SK-N-SH (cell line): Measurements from ENCODE around the gene DVL1. TPM values are rescaled to one million over a fixed set of nuclear protein-coding genes. Genes with fewer than 3 reads are reported as not detected.
"Not testable (repeated sequence)": the region's sequence is repeated elsewhere in the genome, so short reads cannot be mapped to it uniquely, and the experiment has no call there.

ENCODE experiments used
- CTCF ChIA-PET: fragments of 300-600, 350-600 bp; formaldehyde crosslinking; extraction: SDS; loops from one replicate; lab custom pipeline; 2021; lab: Yijun Ruan, JAX
- POLR2A ChIA-PET: fragments of 350-600 bp; sonication (Branson Sonifier 250); formaldehyde crosslinking; extraction: SDS; loops from one replicate; lab custom pipeline; 2020; ENCODE audit warnings: antibody characterized with exemption, inconsistent platforms; lab: Yijun Ruan, JAX
- DNase-seq: peaks from one replicate; pipeline ENCODE4 v3.0.0; 2012
- H2AFZ ChIP-seq: fragments of 200-600 bp; sonication (generic); 2 replicates; pipeline ENCODE4 v1.8.1; 2016; ENCODE audit warnings: antibody characterized with exemption, mild to moderate bottlenecking, low read depth
- H3F3A ChIP-seq: fragments of 200-600 bp; sonication (generic); replicated peaks from 2 replicates; pipeline ENCODE3; 2016; ENCODE audit warnings: antibody characterized with exemption, mild to moderate bottlenecking; ENCODE audit not compliant: insufficient read depth
- H3K27ac ChIP-seq, 2 experiments: fragments of 200-500 bp in 1 of 2; fragments of 200-600 bp in 1 of 2; sonication (Bioruptor generic) in 1 of 2; sonication (generic), shearing (Covaris generic) in 1 of 2; 2 replicates each; pipeline versions ENCODE4 v1.5.1 to v1.6.1; 2014 to 2016; ENCODE audit warnings: low read depth in 2 of 2, inconsistent platforms in 1 of 2, low read length in 1 of 2, mild to moderate bottlenecking in 1 of 2, mixed read lengths in 1 of 2
- H3K27me3 ChIP-seq: fragments of 200-600 bp; sonication (generic), shearing (Covaris generic); 2 replicates; pipeline ENCODE4 v1.6.1; 2016; ENCODE audit warnings: mixed run types; ENCODE audit not compliant: insufficient read depth
- H3K36me3 ChIP-seq, 2 experiments: fragments of 200-500 bp in 1 of 2; fragments of 200-600 bp in 1 of 2; sonication (Bioruptor generic) in 1 of 2; sonication (generic) in 1 of 2; replicated peaks in 1 of 2; 2 replicates each; pipeline versions ENCODE3 to v1.5.1; 2014 to 2016; ENCODE audit warnings: low read length in 1 of 2, mild to moderate bottlenecking in 1 of 2; ENCODE audit not compliant: insufficient read depth in 2 of 2, control insufficient read depth in 1 of 2
- H3K4me1 ChIP-seq, 2 experiments: fragments of 200-500 bp in 1 of 2; fragments of 200-600 bp in 1 of 2; sonication (Bioruptor generic) in 1 of 2; sonication (generic), shearing (Covaris generic) in 1 of 2; 2 replicates each; pipeline versions ENCODE4 v1.5.1 to v1.6.1; 2014 to 2016; ENCODE audit warnings: low read depth in 1 of 2, low read length in 1 of 2, mixed run types in 1 of 2; ENCODE audit not compliant: insufficient read depth in 2 of 2, control insufficient read depth in 1 of 2
- H3K4me2 ChIP-seq: fragments of 200-600 bp; sonication (generic), shearing (Covaris generic); 2 replicates; pipeline ENCODE4 v1.6.1; 2017; ENCODE audit warnings: mixed run types
- H3K4me3 ChIP-seq, 2 experiments: fragments of 200-500 bp in 1 of 2; fragments of 200-600 bp in 1 of 2; sonication (Bioruptor generic) in 1 of 2; sonication (generic), shearing (Covaris generic) in 1 of 2; 2 replicates each; pipeline versions ENCODE4 v1.5.1 to v1.8.1; 2014 to 2016; ENCODE audit warnings: low read depth in 2 of 2, inconsistent platforms in 1 of 2, low read length in 1 of 2, mild to moderate bottlenecking in 1 of 2, mixed read lengths in 1 of 2, moderate library complexity in 1 of 2
- H3K79me2 ChIP-seq: fragments of 200-600 bp; sonication (generic); 2 replicates; pipeline ENCODE4 v1.8.1; 2017; ENCODE audit warnings: mild to moderate bottlenecking; ENCODE audit not compliant: insufficient read depth
- H3K9ac ChIP-seq: fragments of 200-600 bp; sonication (generic); 2 replicates; pipeline ENCODE4 v1.6.1; 2017; ENCODE audit warnings: mixed run types
- H3K9me2 ChIP-seq: fragments of 200-600 bp; sonication (generic); 2 replicates; pipeline ENCODE4 v1.6.1; 2017; ENCODE audit warnings: mixed run types
- H3K9me3 ChIP-seq: fragments of 200-600 bp; sonication (generic); 2 replicates; pipeline ENCODE4 v1.6.1; 2017; ENCODE audit warnings: mixed run types, mild to moderate bottlenecking, moderate library complexity
- H4K20me1 ChIP-seq: fragments of 200-600 bp; sonication (generic); 2 replicates; pipeline ENCODE4 v1.6.1; 2017; ENCODE audit warnings: mild to moderate bottlenecking, mixed run types; ENCODE audit not compliant: insufficient read depth
- EZH2phosphoT487 ChIP-seq: fragments of 200-600 bp; sonication (generic); IDR thresholded peaks from 2 replicates; pipeline ENCODE4 v1.6.1; 2017; ENCODE audit warnings: low read depth, mixed run types, mild to moderate bottlenecking, antibody characterized with exemption, moderate library complexity, borderline replicate concordance
- FOXM1 ChIP-seq: IDR thresholded peaks from 2 replicates; pipeline ENCODE4 v1.4.0; 2012; ENCODE audit warnings: low read depth, mild to moderate bottlenecking
- GABPA ChIP-seq: IDR thresholded peaks from 2 replicates; pipeline ENCODE4 v1.4.0; 2012; ENCODE audit warnings: low read depth, mild to moderate bottlenecking
- GATA2 ChIP-seq: sonication (generic); formaldehyde crosslinking; IDR thresholded peaks from 2 replicates; pipeline ENCODE4 v1.5.0; 2020; ENCODE audit warnings: mild to moderate bottlenecking, missing genetic modification reagents
- MEF2A ChIP-seq: IDR thresholded peaks from 2 replicates; pipeline ENCODE4 v1.4.0; 2012; ENCODE audit warnings: low read depth, borderline replicate concordance
- MXI1 ChIP-seq: IDR thresholded peaks from 2 replicates; pipeline ENCODE4 v1.6.1; 2012; ENCODE audit warnings: mild to moderate bottlenecking, low read depth, low read length, improper control_type of control experiment
- RAD21 ChIP-seq: IDR thresholded peaks from 2 replicates; pipeline ENCODE4 v1.6.1; 2012; ENCODE audit warnings: mild to moderate bottlenecking, low read length
- SMC3 ChIP-seq: IDR thresholded peaks from 2 replicates; pipeline ENCODE4 v1.6.1; 2012; ENCODE audit warnings: low read depth, low read length, improper control_type of control experiment
- WGBS: methylation state at CpG from one replicate; pipeline ENCODE4 v1.1.6; 2017; ENCODE audit warnings: low lambda C conversion rate; 5-methylcytosine and 5-hydroxymethylcytosine counted together
- polyA plus RNA-seq, 3 experiments: library from polyadenylated mRNA; depleted of rRNA; stranded (reverse); fragments of >200 nt; gene quantifications; 2 replicates each; pipeline ENCODE4 v1.2.3, GENCODE V29; 2012
- TF ChIP-seq, protein P1 (sequence below): IDR thresholded peaks from 2 replicates; pipeline ENCODE4; 2012
- TF ChIP-seq, protein P2 (sequence below): IDR thresholded peaks from 2 replicates; pipeline ENCODE4 v1.4.0; 2012; ENCODE audit warnings: low read depth

Gene DVL1
- polyA plus RNA-seq, 1 of the 3 experiments (the other 2 are of a cell fraction) = 32.0 TPM

DNA sequence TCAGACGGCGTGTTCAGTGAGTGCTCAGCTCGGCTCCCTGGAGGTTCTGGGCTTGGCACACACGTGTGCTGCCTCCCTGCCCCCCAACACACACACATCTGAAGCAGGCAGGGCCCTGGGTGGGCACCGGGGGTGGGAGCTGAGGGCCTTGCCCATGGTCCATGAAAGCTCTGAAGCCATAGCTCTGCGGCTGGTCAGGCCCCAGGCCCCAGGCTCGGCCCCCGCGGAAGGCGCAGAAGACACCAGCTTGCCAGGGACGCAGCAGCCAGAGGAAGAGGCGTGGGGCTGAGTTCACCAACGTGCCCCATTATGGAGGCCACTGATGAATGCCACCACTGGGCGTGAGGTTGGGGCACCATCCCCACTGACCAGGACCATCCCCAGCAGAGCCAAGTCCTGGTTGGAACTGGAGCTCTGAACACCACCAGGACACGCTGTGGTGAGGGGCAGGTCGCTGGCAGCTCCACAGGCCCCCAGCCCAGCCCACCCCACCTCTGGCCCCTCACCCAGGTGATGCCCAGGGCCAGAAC lies 21.6 kb upstream of the DVL1 start:
- no peaks in the 10 kb centered on the region for H3K9me3 ChIP-seq
- no peak overlapping the region for H3K4me2 ChIP-seq
- H3K9me2 ChIP-seq = no peaks in the 10 kb centered on the region
- H3K36me3 ChIP-seq = peaks cover 0 to 8% of the 10 kb centered on the region in 2 experiments
- H2AFZ ChIP-seq = no peak overlapping the region
- POLR2A ChIA-PET = interaction anchor here (0.7 to 1.3 kb wide), 3 partner anchors 11 to 28 kb away, joined by 3 read pairs; partner anchors contain the start of gene CCNL2
- H3K27ac ChIP-seq = no peak overlapping the region
- no peak overlapping the region for H3K9ac ChIP-seq
- H3K4me1 ChIP-seq = peaks cover 0 to 23% of the 10 kb centered on the region in 2 experiments; a peak in 1 of 4 replicates
- peaks cover 30% of the 10 kb centered on the region for H3K79me2 ChIP-seq
- no peaks in the 10 kb centered on the region for H4K20me1 ChIP-seq
- 73% methylated on average over 4 of the region's 16 CpGs for WGBS
- CTCF ChIA-PET = interaction anchor here (1.1 to 5.9 kb wide), 12 partner anchors 8 to 253 kb away, joined by 3 to 48 read pairs (median 5); partner anchors contain the start of genes CCNL2 and MXRA8
- no peaks in the 10 kb centered on the region for H3K27me3 ChIP-seq
- DNase-seq = no peak
- peaks cover 4% of the 10 kb centered on the region for H3F3A ChIP-seq
- H3K4me3 ChIP-seq = no peak overlapping the region
- TF ChIP-seq EZH2phosphoT487 = no peak
- TF ChIP-seq, protein P1, sequence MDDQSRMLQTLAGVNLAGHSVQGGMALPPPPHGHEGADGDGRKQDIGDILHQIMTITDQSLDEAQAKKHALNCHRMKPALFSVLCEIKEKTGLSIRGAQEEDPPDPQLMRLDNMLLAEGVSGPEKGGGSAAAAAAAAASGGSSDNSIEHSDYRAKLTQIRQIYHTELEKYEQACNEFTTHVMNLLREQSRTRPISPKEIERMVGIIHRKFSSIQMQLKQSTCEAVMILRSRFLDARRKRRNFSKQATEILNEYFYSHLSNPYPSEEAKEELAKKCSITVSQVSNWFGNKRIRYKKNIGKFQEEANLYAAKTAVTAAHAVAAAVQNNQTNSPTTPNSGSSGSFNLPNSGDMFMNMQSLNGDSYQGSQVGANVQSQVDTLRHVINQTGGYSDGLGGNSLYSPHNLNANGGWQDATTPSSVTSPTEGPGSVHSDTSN = 0 out of 2 replicates have a peak, but pooled peaks have one; percentile 12
- TF ChIP-seq, all 33 proteins: peak for 1

- not testable (repeated sequence) for H3K27ac ChIP-seq, H4K20me1 ChIP-seq, H3K27me3 ChIP-seq, DNase-seq, H3K9me3 ChIP-seq, H3K9ac ChIP-seq, H3K36me3 ChIP-seq, H3K4me3 ChIP-seq, H3K4me2 ChIP-seq, H3F3A ChIP-seq, H3K9me2 ChIP-seq, H2AFZ ChIP-seq
- CTCF ChIA-PET = interaction anchor here (1.3 to 5.9 kb wide), 4 partner anchors 11 to 79 kb away, joined by 3 to 37 read pairs (median 20); partner anchors contain the start of gene MXRA8
- POLR2A ChIA-PET = interaction anchor here (1.3 to 1.6 kb wide), 2 partner anchors 11 to 18 kb away, joined by 3 read pairs; no protein-coding TSS in a partner anchor
- peaks cover 29% of the 10 kb centered on the region for H3K79me2 ChIP-seq
- WGBS = over 99% methylated on average over 14 of the region's 14 CpGs
- H3K4me1 ChIP-seq = peaks cover 0 to 23% of the 10 kb centered on the region in 2 experiments; a peak in 1 of 4 replicates
These were observed 20.9 kb upstream of the DVL1 start for GRCh38 chr1:1370094-1370493.

DNA sequence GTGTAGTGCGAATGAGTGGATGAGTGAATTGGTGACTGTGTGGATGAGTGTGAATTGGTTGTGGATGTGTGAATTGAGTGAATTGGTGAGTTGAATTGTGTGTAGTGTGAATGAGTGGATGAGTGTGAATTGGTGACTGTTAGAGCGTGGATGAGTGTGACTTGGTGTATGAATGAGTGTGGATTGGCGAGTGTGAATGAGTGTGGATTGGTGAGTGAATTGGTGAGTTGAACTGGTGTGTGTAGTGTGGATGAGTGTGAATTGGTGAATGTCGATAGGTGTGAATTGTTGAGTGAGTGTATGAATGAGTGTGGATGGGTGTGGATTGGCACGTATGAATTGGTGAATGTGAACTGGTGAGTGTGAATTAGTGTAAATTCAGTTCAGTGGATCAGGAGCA lies 18.1 kb upstream of the DVL1 start:
- no peak overlapping the region for H3K4me2 ChIP-seq
- no peak overlapping the region for H2AFZ ChIP-seq
- no peak for DNase-seq
- H3F3A ChIP-seq = peaks cover 6% of the 10 kb centered on the region
- CTCF ChIA-PET = no interaction called here
- POLR2A ChIA-PET = interaction anchor here (0.7 kb wide), 1 partner anchor 258 kb away, joined by 3 read pairs; no protein-coding TSS in a partner anchor
- H3K79me2 ChIP-seq = peaks cover 5% of the 10 kb centered on the region; the same call in 1 of the 2 replicates
- WGBS = 74% methylated on average over 5 of the region's 5 CpGs
- H3K27me3 ChIP-seq = no peaks in the 10 kb centered on the region
- H3K4me1 ChIP-seq = peaks cover 0 to 7% of the 10 kb centered on the region in 2 experiments; a peak in 1 of 4 replicates
- no peaks in the 10 kb centered on the region for H4K20me1 ChIP-seq
- TF ChIP-seq MXI1 = no peak
- TF ChIP-seq, protein P2, sequence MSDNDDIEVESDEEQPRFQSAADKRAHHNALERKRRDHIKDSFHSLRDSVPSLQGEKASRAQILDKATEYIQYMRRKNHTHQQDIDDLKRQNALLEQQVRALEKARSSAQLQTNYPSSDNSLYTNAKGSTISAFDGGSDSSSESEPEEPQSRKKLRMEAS = no peak
- TF ChIP-seq MEF2A = no peak
- TF ChIP-seq FOXM1 = no peak
- no peak for TF ChIP-seq RAD21
- TF ChIP-seq, protein P1 = no peak
- no peak for TF ChIP-seq GABPA
- no peak for TF ChIP-seq GATA2 (CRISPR knock-in tag)
- TF ChIP-seq SMC3 = no peak
- H3K9me3 ChIP-seq = no peaks in the 10 kb centered on the region
- H3K4me3 ChIP-seq = no peak overlapping the region
- H3K36me3 ChIP-seq = no peaks in the 10 kb centered on the region
- no peaks in the 10 kb centered on the region for H3K9me2 ChIP-seq
- H3K9ac ChIP-seq = no peak overlapping the region
- H3K27ac ChIP-seq = no peak overlapping the region
